GM12874 (cell line): ENCODE results near the gene ACYP2.

Experiments used
- CTCF ChIP-seq: IDR thresholded peaks from 2 replicates; pipeline ENCODE4 v1.5.1; 2011; ENCODE audit warnings: low read depth, mild to moderate bottlenecking, control low read depth, low read length, moderate library complexity; ENCODE audit not compliant: insufficient read depth

ACYP2 gene

DNA sequence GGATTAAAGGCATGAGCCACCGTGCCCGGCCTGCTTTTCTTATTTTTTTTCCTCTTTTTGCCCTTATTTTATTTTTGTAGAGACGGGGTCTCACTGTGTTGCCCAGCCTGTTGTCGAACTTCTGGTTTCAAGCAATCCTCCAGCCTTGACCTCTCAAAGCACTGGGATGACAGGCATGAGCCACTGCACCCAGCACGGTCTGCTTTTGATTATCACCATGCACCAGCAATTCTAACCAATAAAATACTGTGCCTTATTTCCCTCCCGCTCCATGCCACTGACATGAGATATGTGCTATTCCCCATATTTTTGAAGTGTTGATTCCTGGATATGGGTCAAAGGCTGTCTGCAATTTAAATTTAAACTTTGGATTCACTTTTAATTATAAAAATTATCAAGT lies 42.9 kb downstream of the ACYP2 start:
- TF ChIP-seq CTCF: no peak

DNA sequence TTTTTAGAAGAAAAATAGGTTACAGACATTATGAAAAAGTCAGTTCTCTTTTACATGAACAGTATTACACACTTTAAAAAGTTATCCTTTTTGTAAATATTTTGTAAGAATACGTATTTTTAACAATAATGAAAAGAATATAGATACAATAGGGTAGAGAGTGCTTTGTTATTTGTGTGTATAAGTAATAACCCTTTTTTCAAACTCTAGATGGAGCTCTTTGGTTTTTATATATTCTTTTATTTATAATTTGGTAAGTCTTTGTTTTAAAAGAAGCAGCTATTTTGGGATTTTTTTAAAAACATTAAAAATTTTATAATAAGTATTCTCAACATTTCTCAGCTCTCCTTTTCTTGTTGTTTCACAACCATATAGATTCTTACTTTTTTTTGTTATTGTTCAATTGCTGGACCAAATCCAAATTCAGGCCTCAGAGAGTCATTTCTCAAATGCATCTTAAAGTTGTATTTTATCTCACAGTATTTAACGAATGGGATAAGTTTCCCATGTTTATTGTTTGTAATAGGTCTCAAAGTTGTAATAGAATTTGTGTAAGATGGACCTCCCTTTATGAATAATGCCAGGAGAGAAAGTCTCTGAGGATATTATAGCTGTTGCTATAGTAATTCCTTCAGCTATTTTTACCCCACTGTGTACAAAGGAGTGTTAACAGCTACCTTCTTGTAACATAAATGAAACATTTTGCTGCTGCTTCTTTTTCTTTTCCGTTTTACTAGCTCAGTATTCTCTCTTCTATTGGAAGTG lies 46.4 kb downstream of the ACYP2 start:
- no peak for TF ChIP-seq CTCF

- no peak for TF ChIP-seq CTCF
These were observed 48.7 kb downstream of the ACYP2 start for GRCh38 chr2:54164106-54164505.

- no peak for TF ChIP-seq CTCF
These were observed 50.8 kb downstream of the ACYP2 start for GRCh38 chr2:54166121-54166773.

DNA sequence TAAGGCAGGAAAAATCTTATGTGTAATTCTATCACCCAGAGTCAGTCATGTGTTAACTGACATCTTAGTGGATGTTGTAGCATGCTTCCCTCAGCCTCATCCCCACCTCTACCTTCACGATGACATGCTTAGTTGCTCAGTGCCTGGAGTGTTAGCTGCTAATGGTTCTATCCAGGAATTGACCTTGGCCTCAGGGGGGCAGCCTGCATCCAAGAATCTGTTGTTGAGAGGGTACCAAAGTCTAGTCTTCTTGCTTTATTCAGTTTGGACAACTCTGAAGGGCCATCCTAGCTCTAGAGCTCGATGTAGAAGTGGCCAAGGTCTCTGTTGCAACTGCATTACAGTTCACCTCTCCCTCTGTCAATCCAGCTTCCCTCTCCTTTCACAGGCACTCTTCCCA lies 61.2 kb downstream of the ACYP2 start:
- TF ChIP-seq CTCF: peak; percentile 25; the same call in 1 of the 2 replicates

- no peak for TF ChIP-seq CTCF
These were observed 67.9 kb downstream of the ACYP2 start for GRCh38 chr2:54183281-54183680.

DNA sequence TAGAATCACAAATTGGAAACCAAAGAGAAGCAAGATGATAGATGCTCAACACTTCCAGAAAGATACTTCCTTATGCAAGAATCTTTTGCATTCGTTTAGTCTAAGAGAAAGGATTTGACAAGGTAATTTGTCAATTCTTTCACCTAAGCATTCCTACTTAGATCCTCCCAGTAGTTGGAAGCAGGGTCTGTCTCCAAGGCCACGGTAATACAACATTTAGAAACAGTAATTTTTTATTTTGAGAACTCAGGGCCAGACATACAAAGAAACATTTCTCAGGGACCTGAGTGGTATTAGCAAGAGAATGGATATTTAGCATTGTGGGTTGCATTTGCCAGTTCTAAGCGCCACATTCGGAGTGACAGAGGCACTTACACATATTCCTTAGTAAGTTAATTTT lies 68.6 kb downstream of the ACYP2 start:
- no peak for TF ChIP-seq CTCF
